ENCODE data around the gene SINHCAF. TPM values are rescaled to one million over a fixed set of nuclear protein-coding genes. Genes with fewer than 3 reads are reported as not detected.
A peak's percentile ranks its signal among the peaks of the same experiment; 100 is the strongest.

Gene SINHCAF
- total and polyA plus RNA-seq, 9 of the 15 experiments (the other 6 are each of a cell fraction or from before 2014, with no cell fraction given): 73.2 to 185 (median 110) TPM

DNA sequence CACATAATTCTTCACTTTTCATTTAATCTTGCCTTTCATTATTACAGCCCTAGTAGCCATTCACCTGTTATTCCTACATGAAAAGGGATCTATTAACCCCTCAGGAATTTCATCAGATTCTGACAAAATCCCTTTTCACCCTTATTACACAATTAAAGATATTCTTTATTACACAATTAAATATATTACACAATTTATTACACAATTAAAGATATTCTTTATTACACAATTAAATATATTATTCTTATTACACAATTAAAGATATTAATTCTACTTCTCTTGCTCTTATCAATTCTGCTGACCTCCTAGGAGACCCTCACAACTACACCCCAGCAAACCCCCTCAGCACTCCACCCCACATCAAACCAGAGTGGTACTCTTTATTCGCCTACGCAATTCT is 77.1 kb downstream of the SINHCAF start:
- Histone ChIP-seq H3K79me2 (ENCODE audit: control insufficient read depth, insufficient read depth, low read length) (no peaks in the 10 kb centered on the region), H3K4me1 (replicated peaks in 1 of 2; ENCODE audit: control insufficient read depth in 2 of 2, insufficient read depth in 2 of 2, low read length in 2 of 2) (peaks cover 0 to 5% of the 10 kb centered on the region in 2 experiments; a peak in 1 of 5 replicates), H3K9me1 (ENCODE audit: control insufficient read depth, insufficient read depth, low read length) (no peaks in the 10 kb centered on the region), H3K9ac (ENCODE audit: insufficient read depth in 1 of 2, low read depth in 2 of 2, low read length in 2 of 2) (no peak overlapping the region), H3K27me3 (ENCODE audit: control insufficient read depth in 2 of 2, insufficient read depth in 2 of 2, low read length in 2 of 2) (peaks cover 15 to 17% of the 10 kb centered on the region in 2 experiments; a peak in 4 of 5 replicates), H3K9me3 (replicated peaks; ENCODE audit: control insufficient read depth, insufficient read depth, low read depth, low read length) (no peaks in the 10 kb centered on the region), H3K4me2 (ENCODE audit: insufficient read depth, low read length) (no peak overlapping the region), H3K4me3 (no peak overlapping the region), H4K20me1 (replicated peaks; ENCODE audit: control insufficient read depth, insufficient read depth, low read length) (no peaks in the 10 kb centered on the region), H2AFZ (ENCODE audit: low read depth, low read length) (no peak overlapping the region), H3K36me3 (ENCODE audit: control insufficient read depth, insufficient read depth, low read length) (no peaks in the 10 kb centered on the region), H3K27ac (ENCODE audit: extremely low read depth, low read depth, low read length) (no peak overlapping the region)
- POLR2A ChIA-PET: no interaction called here
- CTCF ChIA-PET (ENCODE audit: low intra/inter-chr PET ratio): no interaction called here
- 15% methylated on average over 2 of the region's 2 CpGs for WGBS (ENCODE audit: insufficient coverage, low coverage, missing lambda C conversion rate)
- intact Hi-C loops (cut with micrococcal nuclease) (no loop called here), in situ Hi-C loops (cut with MboI) (loop anchor here (5.0 to 25.0 kb wide), 2 partner anchors 383 to 1712 kb away; no protein-coding TSS in a partner anchor)
- FAIRE-seq (no peak), ATAC-seq (no peak), DNase-seq (ENCODE audit: extremely low read depth in 1 of 4, low spot score in 3 of 4) (no peak)
- BruUV-seq (replicated peaks): no TSS peak
- TF ChIP-seq EP400 (IDR thresholded peaks at IDR 0.05): no peak
- TF ChIP-seq, protein P1, sequence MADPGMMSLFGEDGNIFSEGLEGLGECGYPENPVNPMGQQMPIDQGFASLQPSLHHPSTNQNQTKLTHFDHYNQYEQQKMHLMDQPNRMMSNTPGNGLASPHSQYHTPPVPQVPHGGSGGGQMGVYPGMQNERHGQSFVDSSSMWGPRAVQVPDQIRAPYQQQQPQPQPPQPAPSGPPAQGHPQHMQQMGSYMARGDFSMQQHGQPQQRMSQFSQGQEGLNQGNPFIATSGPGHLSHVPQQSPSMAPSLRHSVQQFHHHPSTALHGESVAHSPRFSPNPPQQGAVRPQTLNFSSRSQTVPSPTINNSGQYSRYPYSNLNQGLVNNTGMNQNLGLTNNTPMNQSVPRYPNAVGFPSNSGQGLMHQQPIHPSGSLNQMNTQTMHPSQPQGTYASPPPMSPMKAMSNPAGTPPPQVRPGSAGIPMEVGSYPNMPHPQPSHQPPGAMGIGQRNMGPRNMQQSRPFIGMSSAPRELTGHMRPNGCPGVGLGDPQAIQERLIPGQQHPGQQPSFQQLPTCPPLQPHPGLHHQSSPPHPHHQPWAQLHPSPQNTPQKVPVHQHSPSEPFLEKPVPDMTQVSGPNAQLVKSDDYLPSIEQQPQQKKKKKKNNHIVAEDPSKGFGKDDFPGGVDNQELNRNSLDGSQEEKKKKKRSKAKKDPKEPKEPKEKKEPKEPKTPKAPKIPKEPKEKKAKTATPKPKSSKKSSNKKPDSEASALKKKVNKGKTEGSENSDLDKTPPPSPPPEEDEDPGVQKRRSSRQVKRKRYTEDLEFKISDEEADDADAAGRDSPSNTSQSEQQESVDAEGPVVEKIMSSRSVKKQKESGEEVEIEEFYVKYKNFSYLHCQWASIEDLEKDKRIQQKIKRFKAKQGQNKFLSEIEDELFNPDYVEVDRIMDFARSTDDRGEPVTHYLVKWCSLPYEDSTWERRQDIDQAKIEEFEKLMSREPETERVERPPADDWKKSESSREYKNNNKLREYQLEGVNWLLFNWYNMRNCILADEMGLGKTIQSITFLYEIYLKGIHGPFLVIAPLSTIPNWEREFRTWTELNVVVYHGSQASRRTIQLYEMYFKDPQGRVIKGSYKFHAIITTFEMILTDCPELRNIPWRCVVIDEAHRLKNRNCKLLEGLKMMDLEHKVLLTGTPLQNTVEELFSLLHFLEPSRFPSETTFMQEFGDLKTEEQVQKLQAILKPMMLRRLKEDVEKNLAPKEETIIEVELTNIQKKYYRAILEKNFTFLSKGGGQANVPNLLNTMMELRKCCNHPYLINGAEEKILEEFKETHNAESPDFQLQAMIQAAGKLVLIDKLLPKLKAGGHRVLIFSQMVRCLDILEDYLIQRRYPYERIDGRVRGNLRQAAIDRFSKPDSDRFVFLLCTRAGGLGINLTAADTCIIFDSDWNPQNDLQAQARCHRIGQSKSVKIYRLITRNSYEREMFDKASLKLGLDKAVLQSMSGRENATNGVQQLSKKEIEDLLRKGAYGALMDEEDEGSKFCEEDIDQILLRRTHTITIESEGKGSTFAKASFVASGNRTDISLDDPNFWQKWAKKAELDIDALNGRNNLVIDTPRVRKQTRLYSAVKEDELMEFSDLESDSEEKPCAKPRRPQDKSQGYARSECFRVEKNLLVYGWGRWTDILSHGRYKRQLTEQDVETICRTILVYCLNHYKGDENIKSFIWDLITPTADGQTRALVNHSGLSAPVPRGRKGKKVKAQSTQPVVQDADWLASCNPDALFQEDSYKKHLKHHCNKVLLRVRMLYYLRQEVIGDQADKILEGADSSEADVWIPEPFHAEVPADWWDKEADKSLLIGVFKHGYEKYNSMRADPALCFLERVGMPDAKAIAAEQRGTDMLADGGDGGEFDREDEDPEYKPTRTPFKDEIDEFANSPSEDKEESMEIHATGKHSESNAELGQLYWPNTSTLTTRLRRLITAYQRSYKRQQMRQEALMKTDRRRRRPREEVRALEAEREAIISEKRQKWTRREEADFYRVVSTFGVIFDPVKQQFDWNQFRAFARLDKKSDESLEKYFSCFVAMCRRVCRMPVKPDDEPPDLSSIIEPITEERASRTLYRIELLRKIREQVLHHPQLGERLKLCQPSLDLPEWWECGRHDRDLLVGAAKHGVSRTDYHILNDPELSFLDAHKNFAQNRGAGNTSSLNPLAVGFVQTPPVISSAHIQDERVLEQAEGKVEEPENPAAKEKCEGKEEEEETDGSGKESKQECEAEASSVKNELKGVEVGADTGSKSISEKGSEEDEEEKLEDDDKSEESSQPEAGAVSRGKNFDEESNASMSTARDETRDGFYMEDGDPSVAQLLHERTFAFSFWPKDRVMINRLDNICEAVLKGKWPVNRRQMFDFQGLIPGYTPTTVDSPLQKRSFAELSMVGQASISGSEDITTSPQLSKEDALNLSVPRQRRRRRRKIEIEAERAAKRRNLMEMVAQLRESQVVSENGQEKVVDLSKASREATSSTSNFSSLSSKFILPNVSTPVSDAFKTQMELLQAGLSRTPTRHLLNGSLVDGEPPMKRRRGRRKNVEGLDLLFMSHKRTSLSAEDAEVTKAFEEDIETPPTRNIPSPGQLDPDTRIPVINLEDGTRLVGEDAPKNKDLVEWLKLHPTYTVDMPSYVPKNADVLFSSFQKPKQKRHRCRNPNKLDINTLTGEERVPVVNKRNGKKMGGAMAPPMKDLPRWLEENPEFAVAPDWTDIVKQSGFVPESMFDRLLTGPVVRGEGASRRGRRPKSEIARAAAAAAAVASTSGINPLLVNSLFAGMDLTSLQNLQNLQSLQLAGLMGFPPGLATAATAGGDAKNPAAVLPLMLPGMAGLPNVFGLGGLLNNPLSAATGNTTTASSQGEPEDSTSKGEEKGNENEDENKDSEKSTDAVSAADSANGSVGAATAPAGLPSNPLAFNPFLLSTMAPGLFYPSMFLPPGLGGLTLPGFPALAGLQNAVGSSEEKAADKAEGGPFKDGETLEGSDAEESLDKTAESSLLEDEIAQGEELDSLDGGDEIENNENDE (IDR thresholded peaks at IDR 0.05; ENCODE audit: low read depth, low read length): no peak
- no peak for TF ChIP-seq TEAD4 (IDR thresholded peaks at IDR 0.05; ENCODE audit: low read length)
- no peak for TF ChIP-seq TEAD4 (CRISPR knock-in tag; IDR thresholded peaks at IDR 0.05; ENCODE audit: borderline replicate concordance)
- no peak for TF ChIP-seq E2F8 (IDR thresholded peaks at IDR 0.05; ENCODE audit: low read depth, partially characterized antibody)
- no peak for TF ChIP-seq TEAD2 (tag; IDR thresholded peaks at IDR 0.05)
- no peak for TF ChIP-seq NCOA1 (IDR thresholded peaks at IDR 0.05; ENCODE audit: low read depth)
- TF ChIP-seq CEBPB (tag; IDR thresholded peaks at IDR 0.05): peak; percentile 75
- TF ChIP-seq ZNF778 (CRISPR knock-in tag; IDR thresholded peaks at IDR 0.05): no peak
- no peak for TF ChIP-seq MAFF (IDR thresholded peaks at IDR 0.05; ENCODE audit: low read length)

Data from K562 (cell line).